DND-41 (cell line): ENCODE data around the gene SECISBP2.

Source experiments
- ATAC-seq: fragments of 200-7000 bp; cut with Tn5 transposase; 3 replicates; pipeline ENCODE4 v1.9.1; 2021; ENCODE audit warnings: low read depth; ENCODE audit not compliant: insufficient read depth
- DNase-seq: peaks from one replicate; pipeline ENCODE4 v3.0.0-alpha.2; 2020
- H2AFZ ChIP-seq: 2 replicates; pipeline ENCODE4 v1.6.0; 2012; ENCODE audit warnings: low read depth, low read length
- H3K27ac ChIP-seq: 2 replicates; pipeline ENCODE4 v1.5.1; 2012; ENCODE audit warnings: low read length, inconsistent platforms
- H3K27me3 ChIP-seq: fragments of 200-600 bp; sonication (generic); 2 replicates; pipeline ENCODE4 v1.6.0; 2012; ENCODE audit warnings: low read length, mild to moderate bottlenecking, inconsistent platforms; ENCODE audit not compliant: insufficient read depth, poor library complexity
- H3K36me3 ChIP-seq: 2 replicates; pipeline ENCODE4 v1.5.1; 2012; ENCODE audit warnings: low read length, inconsistent platforms; ENCODE audit not compliant: insufficient read depth
- H3K4me1 ChIP-seq: 2 replicates; pipeline ENCODE4 v1.5.1; 2012; ENCODE audit warnings: mild to moderate bottlenecking, low read length; ENCODE audit not compliant: insufficient read depth
- H3K4me2 ChIP-seq: 2 replicates; pipeline ENCODE4 v1.6.0; 2012; ENCODE audit warnings: mild to moderate bottlenecking, moderate library complexity, low read length, inconsistent platforms; ENCODE audit not compliant: insufficient read depth
- H3K4me3 ChIP-seq, 2 experiments: fragments of 200-600 bp in 1 of 2; shearing (Covaris generic) in 1 of 2; 2 replicates each; pipeline ENCODE4 v1.5.1; 2012 to 2016; ENCODE audit warnings: inconsistent platforms in 2 of 2, low read length in 2 of 2, mild to moderate bottlenecking in 2 of 2, low read depth in 1 of 2, moderate library complexity in 1 of 2
- H3K79me2 ChIP-seq: 2 replicates; pipeline ENCODE4 v1.6.0; 2012; ENCODE audit warnings: low read length, inconsistent platforms; ENCODE audit not compliant: insufficient read depth
- H3K9ac ChIP-seq: 2 replicates; pipeline ENCODE4 v1.6.0; 2012; ENCODE audit warnings: low read depth, mild to moderate bottlenecking, inconsistent platforms, low read length, moderate library complexity
- H3K9me3 ChIP-seq: 2 replicates; pipeline ENCODE4 v1.5.1; 2012; ENCODE audit warnings: low read length, moderate library complexity, mild to moderate bottlenecking, inconsistent platforms; ENCODE audit not compliant: insufficient read depth, severe bottlenecking
- H4K20me1 ChIP-seq: 2 replicates; pipeline ENCODE4 v1.6.0; 2012; ENCODE audit warnings: low read length; ENCODE audit not compliant: insufficient read depth
- CTCF ChIP-seq: IDR thresholded peaks from 2 replicates; pipeline ENCODE4 v1.5.1; 2012; ENCODE audit warnings: borderline replicate concordance, low read length, moderate library complexity, mild to moderate bottlenecking; ENCODE audit not compliant: poor library complexity, severe bottlenecking; ENCODE audit errors: extremely low read depth
- EZH2 ChIP-seq: IDR thresholded peaks from 3 replicates; pipeline ENCODE4 v1.6.1; 2012; ENCODE audit warnings: borderline replicate concordance, low read depth, mild to moderate bottlenecking, moderate library complexity, low read length, inconsistent platforms; ENCODE audit not compliant: severe bottlenecking

The SECISBP2 gene

GRCh38 chr9:89350988-89351557 lies 32.8 kb downstream of the SECISBP2 start:
- no peak overlapping the region for H3K27ac ChIP-seq
- TF ChIP-seq CTCF: no peak
- TF ChIP-seq EZH2: no peak
- 0 out of 2 replicates have a peak, but pooled peaks cover 7% of the 10 kb centered on the region for H4K20me1 ChIP-seq
- ATAC-seq: no peak
- H3K9ac ChIP-seq: no peak overlapping the region
- no peak overlapping the region for H2AFZ ChIP-seq
- peaks cover 2% of the 10 kb centered on the region; the same call in 1 of the 2 replicates for H3K79me2 ChIP-seq
- no peak overlapping the region for H3K4me2 ChIP-seq
- no peaks in the 10 kb centered on the region for H3K9me3 ChIP-seq
- H3K27me3 ChIP-seq: no peaks in the 10 kb centered on the region
- H3K4me3 ChIP-seq: no peak overlapping the region
- no peak for DNase-seq
- peaks cover 97% of the 10 kb centered on the region for H3K36me3 ChIP-seq
- no peaks in the 10 kb centered on the region for H3K4me1 ChIP-seq

- peaks cover 2% of the 10 kb centered on the region; the same call in 1 of the 2 replicates for H3K79me2 ChIP-seq
- ATAC-seq (no peak), DNase-seq (no peak)
- peaks cover 95% of the 10 kb centered on the region for H3K36me3 ChIP-seq
- H3K4me2 ChIP-seq: no peak overlapping the region
- H3K9ac ChIP-seq: no peak overlapping the region
- H3K27me3 ChIP-seq: no peaks in the 10 kb centered on the region
- H2AFZ ChIP-seq: no peak overlapping the region
- H3K27ac ChIP-seq: no peak overlapping the region
- H4K20me1 ChIP-seq: 0 out of 2 replicates have a peak, but pooled peaks cover 7% of the 10 kb centered on the region
- H3K9me3 ChIP-seq: no peaks in the 10 kb centered on the region
- TF ChIP-seq EZH2 (no peak), CTCF (no peak)
- H3K4me3 ChIP-seq: no peak overlapping the region
- H3K4me1 ChIP-seq: no peaks in the 10 kb centered on the region
Observed at GRCh38 chr9:89351584-89352300, 33.4 kb downstream of the SECISBP2 start.

- Histone ChIP-seq H4K20me1 (0 out of 2 replicates have a peak, but pooled peaks cover 7% of the 10 kb centered on the region), H3K4me3 (no peak overlapping the region), H2AFZ (no peak overlapping the region), H3K9ac (no peak overlapping the region), H3K36me3 (peaks cover 96% of the 10 kb centered on the region), H3K4me1 (no peaks in the 10 kb centered on the region), H3K79me2 (peaks cover 2% of the 10 kb centered on the region; the same call in 1 of the 2 replicates), H3K4me2 (no peak overlapping the region), H3K27ac (no peak overlapping the region), H3K27me3 (no peaks in the 10 kb centered on the region), H3K9me3 (no peaks in the 10 kb centered on the region)
- TF ChIP-seq EZH2: no peak
- no peak for TF ChIP-seq CTCF
- DNase-seq (no peak), ATAC-seq (no peak)
Observed at GRCh38 chr9:89352451-89352850, 34.2 kb downstream of the SECISBP2 start.
